Esophagus muscularis mucosa (tissue), 4 donors: Measurements from ENCODE around the gene AUTS2. TPM values are rescaled to one million over a fixed set of nuclear protein-coding genes. Genes with fewer than 3 reads are reported as not detected.

Experiments
- DNase-seq: peaks from one replicate; pipeline ENCODE4 v3.0.0-alpha.2; 2017; ENCODE audit errors: extremely low spot score
- H3K27ac ChIP-seq, 4 donors: fragments of 200-600 bp; sonication (generic); replicated peaks in 1 of 4; 1 replicate in 3 of 4; 2 replicates in 1 of 4; pipeline ENCODE4 v1.5.1; 2016 to 2019; ENCODE audit warnings: mild to moderate bottlenecking in 1 of 4
- H3K27me3 ChIP-seq, 4 donors: fragments of 200-600 bp; sonication (generic); one replicate each; pipeline versions ENCODE4 v1.5.1 to v1.6.0; 2016 to 2019
- H3K36me3 ChIP-seq, 4 donors: fragments of 200-600 bp; sonication (generic); one replicate each; pipeline ENCODE4 v1.5.1; 2016 to 2019
- H3K4me1 ChIP-seq, 4 donors: fragments of 200-600 bp; sonication (generic); one replicate each; pipeline ENCODE4 v1.5.1; 2016 to 2019
- H3K4me3 ChIP-seq, 4 donors: fragments of 200-600 bp; sonication (generic); 1 replicate in 2 of 4; 2 replicates in 2 of 4; pipeline ENCODE4 v1.5.1; 2016 to 2019; ENCODE audit warnings: mild to moderate bottlenecking in 4 of 4, moderate library complexity in 1 of 4
- H3K9me3 ChIP-seq, 4 donors: fragments of 200-600 bp; sonication (generic); 1 replicate in 3 of 4; 2 replicates in 1 of 4; pipeline ENCODE4 v1.5.1; 2016 to 2019
- EP300 ChIP-seq: sonication (generic); formaldehyde crosslinking; IDR thresholded peaks from one replicate; pipeline ENCODE4 v1.6.1; 2017; ENCODE audit warnings: antibody characterized with exemption
- POLR2A ChIP-seq: fragments of 450-650 bp; IDR thresholded peaks from one replicate; pipeline ENCODE4 v1.6.1; 2017; ENCODE audit warnings: antibody characterized with exemption, moderate library complexity, mild to moderate bottlenecking, low read depth
- POLR2AphosphoS5 ChIP-seq, 2 donors: sonication (generic); formaldehyde crosslinking; IDR thresholded peaks; one replicate each; pipeline ENCODE4 v1.6.1; 2017; ENCODE audit warnings: antibody characterized with exemption in 2 of 2
- WGBS: methylation state at CpG from one replicate; pipeline ENCODE4 v1.1.5; 2018; 5-methylcytosine and 5-hydroxymethylcytosine counted together
- intact Hi-C: fragments of 100-400 bp; cut with DNase I; formaldehyde crosslinking; loops from one replicate; pipeline ENCODE4 v1.15.1; 2023
- total RNA-seq, 4 donors: library from RNA; depleted of rRNA; stranded (reverse); fragments of >200 nt; gene quantifications; one replicate each; pipeline versions ENCODE4 v1.1.0 to v1.2.1, GENCODE V29; 2016
- TF ChIP-seq, protein P1 (sequence below), 3 experiments: fragments of 200-600 bp in 2 of 3; fragments of 450-650 bp in 1 of 3; sonication (generic) in 2 of 3; IDR thresholded peaks; one replicate each; pipeline ENCODE4 v1.5.1; 2017 to 2019; ENCODE audit warnings: antibody characterized with exemption in 3 of 3, mild to moderate bottlenecking in 2 of 3, moderate library complexity in 1 of 3

The AUTS2 gene
- total RNA-seq, 4 donors from 2014 or later: 18.5 to 44.9 (median 34.2) TPM

DNA sequence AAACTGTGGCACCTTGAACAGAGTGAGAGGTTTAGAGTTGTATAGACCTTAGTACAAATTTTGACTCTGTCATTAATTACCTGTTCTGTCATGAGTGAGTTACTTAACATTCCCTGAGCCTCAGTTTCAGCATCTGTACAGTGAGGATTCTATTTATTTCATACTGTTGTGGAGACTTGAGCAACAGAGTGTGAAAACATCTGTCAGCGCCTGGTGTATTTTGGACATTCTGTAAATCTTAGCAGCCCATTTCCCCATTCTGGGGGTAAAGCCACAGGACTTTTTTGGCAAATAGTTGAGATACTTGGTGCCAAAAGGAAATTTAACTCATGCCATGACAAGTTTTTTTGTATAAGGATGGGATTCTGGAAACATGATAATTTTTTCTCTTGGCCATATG, 94.8 kb downstream of the AUTS2 start:
- intact Hi-C loops: no loop called here
- no peaks in the 10 kb centered on the region for H3K36me3 ChIP-seq
- peaks cover 4 to 38% (median 13%) of the 10 kb centered on the region in 4 donors for H3K4me1 ChIP-seq
- H3K4me3 ChIP-seq: no peak overlapping the region
- WGBS: 74% methylated on average over 1 of the region's 1 CpG
- no peak for DNase-seq
- H3K9me3 ChIP-seq: no peaks in the 10 kb centered on the region
- no peaks in the 10 kb centered on the region for H3K27me3 ChIP-seq
- TF ChIP-seq, protein P1, sequence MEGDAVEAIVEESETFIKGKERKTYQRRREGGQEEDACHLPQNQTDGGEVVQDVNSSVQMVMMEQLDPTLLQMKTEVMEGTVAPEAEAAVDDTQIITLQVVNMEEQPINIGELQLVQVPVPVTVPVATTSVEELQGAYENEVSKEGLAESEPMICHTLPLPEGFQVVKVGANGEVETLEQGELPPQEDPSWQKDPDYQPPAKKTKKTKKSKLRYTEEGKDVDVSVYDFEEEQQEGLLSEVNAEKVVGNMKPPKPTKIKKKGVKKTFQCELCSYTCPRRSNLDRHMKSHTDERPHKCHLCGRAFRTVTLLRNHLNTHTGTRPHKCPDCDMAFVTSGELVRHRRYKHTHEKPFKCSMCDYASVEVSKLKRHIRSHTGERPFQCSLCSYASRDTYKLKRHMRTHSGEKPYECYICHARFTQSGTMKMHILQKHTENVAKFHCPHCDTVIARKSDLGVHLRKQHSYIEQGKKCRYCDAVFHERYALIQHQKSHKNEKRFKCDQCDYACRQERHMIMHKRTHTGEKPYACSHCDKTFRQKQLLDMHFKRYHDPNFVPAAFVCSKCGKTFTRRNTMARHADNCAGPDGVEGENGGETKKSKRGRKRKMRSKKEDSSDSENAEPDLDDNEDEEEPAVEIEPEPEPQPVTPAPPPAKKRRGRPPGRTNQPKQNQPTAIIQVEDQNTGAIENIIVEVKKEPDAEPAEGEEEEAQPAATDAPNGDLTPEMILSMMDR (IDR thresholded peaks at IDR 0.05): no peak
- no peak for TF ChIP-seq EP300
- TF ChIP-seq POLR2A: no peak
- TF ChIP-seq POLR2AphosphoS5 (IDR thresholded peaks at IDR 0.05): no peak
- H3K27ac ChIP-seq: no peak overlapping the region

DNA sequence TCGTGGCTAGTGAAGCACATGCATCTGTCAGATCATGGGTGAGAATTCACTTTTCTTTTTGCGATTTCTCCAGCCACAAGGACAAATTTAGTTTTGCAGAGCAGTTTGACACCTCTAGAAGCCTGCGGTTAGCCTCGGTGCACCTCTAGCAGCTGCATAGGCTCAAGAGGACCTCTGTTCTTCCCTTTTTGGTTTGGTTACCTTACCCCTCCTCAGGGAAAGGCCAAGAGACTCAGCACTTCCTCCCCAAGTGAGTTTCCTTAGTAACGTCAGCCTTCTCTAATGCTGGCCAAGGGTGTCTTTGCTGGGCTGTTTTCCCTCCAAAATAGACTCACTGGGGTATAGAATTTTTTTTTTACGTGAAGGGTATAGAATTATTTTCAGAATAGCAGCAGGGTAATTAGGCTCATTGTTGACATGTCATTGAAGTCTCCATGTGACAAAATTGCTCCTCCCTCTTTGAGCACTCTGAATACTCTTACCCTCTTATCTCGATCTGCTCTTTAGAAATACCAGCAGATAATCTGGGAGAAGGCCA, 97.8 kb downstream of the AUTS2 start:
- Histone ChIP-seq H3K27ac (no peak overlapping the region), H3K9me3 (no peaks in the 10 kb centered on the region), H3K27me3 (no peaks in the 10 kb centered on the region), H3K4me1 (peaks cover 4 to 34% (median 11%) of the 10 kb centered on the region in 4 donors), H3K4me3 (no peak overlapping the region), H3K36me3 (no peaks in the 10 kb centered on the region)
- intact Hi-C loops: no loop called here
- TF ChIP-seq POLR2AphosphoS5 (IDR thresholded peaks at IDR 0.05) (no peak), EP300 (no peak)
- 86% methylated on average over 7 of the region's 7 CpGs for WGBS
- no peak for DNase-seq

DNA sequence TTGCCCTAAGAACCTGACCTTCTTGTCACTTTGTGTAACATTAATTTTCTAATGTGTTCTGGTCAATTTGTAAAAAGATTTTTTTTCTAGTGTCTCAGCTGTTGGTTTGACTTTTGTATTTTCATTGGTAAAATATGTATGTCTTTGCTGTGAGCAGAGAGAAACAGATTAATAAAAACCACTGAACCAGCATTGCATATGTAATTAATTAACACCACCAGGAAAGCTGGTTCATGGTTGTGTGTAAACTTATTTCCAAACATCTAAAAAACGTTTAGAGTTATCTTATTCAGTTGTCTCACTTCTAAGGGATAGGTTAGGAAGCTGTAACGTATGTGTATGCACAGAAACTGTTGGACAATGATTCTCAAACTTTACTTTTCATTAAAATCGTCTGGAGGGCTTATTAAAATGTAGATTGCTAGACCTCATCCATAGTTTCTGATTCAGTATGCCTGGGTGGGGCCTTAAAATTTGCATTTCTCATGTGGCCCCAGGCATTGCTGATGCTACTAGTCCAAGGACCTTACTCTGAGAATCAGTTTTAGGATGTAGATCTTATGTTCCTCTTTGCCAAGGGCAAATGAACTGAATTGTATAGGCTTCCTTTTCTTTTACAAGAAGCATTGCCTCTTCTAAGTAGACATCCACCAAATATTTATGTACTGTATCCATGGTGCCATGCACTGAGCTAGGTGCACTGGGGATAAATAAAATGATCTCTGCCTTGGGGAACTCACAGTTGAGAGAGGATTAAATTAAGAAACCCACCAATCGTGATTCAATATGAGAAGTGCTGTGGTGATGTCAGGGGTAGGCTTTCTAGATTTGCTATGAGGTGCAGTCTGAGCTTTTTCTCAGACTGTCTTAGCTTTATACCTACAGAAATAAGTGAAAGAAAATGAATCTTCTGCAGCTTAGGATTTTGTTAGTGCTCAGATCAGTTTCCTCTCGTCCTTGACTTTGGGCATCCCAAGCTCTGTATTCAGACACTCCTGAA, 98.7 kb downstream of the AUTS2 start:
- intact Hi-C loops: no loop called here
- peaks cover 3 to 34% (median 11%) of the 10 kb centered on the region in 4 donors for H3K4me1 ChIP-seq
- H3K4me3 ChIP-seq: no peak overlapping the region
- no peaks in the 10 kb centered on the region for H3K9me3 ChIP-seq
- H3K36me3 ChIP-seq: no peaks in the 10 kb centered on the region
- WGBS: 69% methylated on average over 5 of the region's 5 CpGs
- DNase-seq: no peak
- TF ChIP-seq POLR2A (no peak), EP300 (no peak), POLR2AphosphoS5 (IDR thresholded peaks at IDR 0.05) (no peak)
- TF ChIP-seq, protein P1 (IDR thresholded peaks at IDR 0.05): no peak
- no peaks in the 10 kb centered on the region for H3K27me3 ChIP-seq
- H3K27ac ChIP-seq: no peak overlapping the region

DNA sequence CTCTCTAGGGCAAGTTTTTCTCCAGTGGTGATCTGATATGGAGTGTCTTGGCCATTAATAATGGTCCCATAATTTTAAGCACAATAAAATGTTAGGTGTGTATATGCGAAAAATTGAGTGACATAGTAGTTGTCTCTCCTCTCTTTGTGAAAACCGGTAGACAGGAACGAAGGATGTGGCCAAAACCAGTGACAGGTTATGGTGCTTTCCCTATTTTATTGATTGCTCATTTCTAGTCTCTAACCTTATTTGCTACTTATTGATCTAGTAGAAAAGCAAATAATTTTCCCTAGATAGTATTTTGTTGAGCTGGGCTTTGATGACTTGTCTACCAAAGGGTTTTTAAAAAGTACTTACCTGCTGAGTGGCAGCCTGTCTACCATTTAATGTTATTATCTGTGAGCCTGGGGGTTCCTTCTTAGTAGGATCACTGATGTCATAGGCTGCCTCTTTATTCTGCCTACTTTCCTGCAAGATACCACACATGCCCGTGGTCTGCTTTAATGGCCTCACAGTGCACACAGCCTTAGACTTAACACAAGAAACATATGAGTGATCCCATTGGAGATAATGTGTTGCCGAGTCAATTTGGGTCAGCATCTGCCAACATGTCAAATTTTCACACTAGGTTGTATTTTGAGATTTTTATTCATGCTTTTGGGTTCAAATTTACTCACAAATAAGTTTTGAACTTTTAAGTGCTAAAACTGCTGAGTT, 100.0 kb downstream of the AUTS2 start:
- TF ChIP-seq POLR2AphosphoS5 (IDR thresholded peaks at IDR 0.05): no peak
- TF ChIP-seq POLR2A: no peak
- TF ChIP-seq, protein P1 (IDR thresholded peaks at IDR 0.05): no peak
- TF ChIP-seq EP300: no peak
- H3K4me1 ChIP-seq: peaks cover 4 to 33% (median 16%) of the 10 kb centered on the region in 4 donors
- DNase-seq: no peak
- no peaks in the 10 kb centered on the region for H3K27me3 ChIP-seq
- H3K4me3 ChIP-seq: no peak overlapping the region
- H3K27ac ChIP-seq: no peak overlapping the region
- no peaks in the 10 kb centered on the region for H3K36me3 ChIP-seq
- intact Hi-C loops: no loop called here
- WGBS: 99% methylated on average over 5 of the region's 5 CpGs
- H3K9me3 ChIP-seq: no peaks in the 10 kb centered on the region

DNA sequence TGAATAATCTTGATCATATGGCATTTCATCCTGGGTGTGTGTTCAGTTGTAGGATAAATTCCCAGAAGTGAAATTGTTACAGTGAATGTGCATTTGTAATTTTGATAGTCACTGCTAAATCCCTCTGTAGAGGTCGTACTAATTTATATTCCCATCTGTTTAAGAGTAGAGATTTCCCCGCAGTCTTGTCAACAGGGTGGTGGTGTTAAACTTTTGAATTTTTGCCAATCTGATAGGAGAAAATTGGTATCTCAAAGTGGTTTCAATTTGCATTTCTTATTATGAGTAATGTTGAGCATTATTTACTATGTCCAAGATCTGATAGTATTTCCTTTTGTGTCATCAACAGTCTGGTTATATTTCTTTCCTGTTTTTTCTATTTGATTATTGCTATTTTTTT, 101.7 kb downstream of the AUTS2 start:
- Histone ChIP-seq H3K4me3 (no peak overlapping the region), H3K27ac (no peak overlapping the region), H3K27me3 (no peaks in the 10 kb centered on the region), H3K36me3 (no peaks in the 10 kb centered on the region), H3K9me3 (no peaks in the 10 kb centered on the region), H3K4me1 (peaks cover 14 to 40% (median 24%) of the 10 kb centered on the region in 4 donors)
- 82% methylated on average over 2 of the region's 2 CpGs for WGBS
- no peak for TF ChIP-seq POLR2A
- TF ChIP-seq, protein P1 (IDR thresholded peaks at IDR 0.05): no peak
- no peak for TF ChIP-seq POLR2AphosphoS5 (IDR thresholded peaks at IDR 0.05)
- no peak for TF ChIP-seq EP300
- no peak for DNase-seq
- intact Hi-C loops: no loop called here
